ENCODE measurements around the gene WNK3. TPM values are rescaled to one million over a fixed set of nuclear protein-coding genes. Genes with fewer than 3 reads are reported as not detected.
"Not testable (repeated sequence)": the region's sequence is repeated elsewhere in the genome, so short reads cannot be mapped to it uniquely, and the experiment has no call there.

WNK3 gene
- total RNA-seq (ENCODE audit: unreplicated experiment): 12.5 TPM
- long read RNA-seq: 0 reads

- Mint-ChIP-seq H3K27me3 (ENCODE audit: unreplicated experiment) (peaks cover 8% of the 10 kb centered on the region), H3K36me3 (ENCODE audit: low read depth, unreplicated experiment) (no peaks in the 10 kb centered on the region), H3K4me1 (ENCODE audit: unreplicated experiment) (peaks cover 11% of the 10 kb centered on the region), H3K27ac (ENCODE audit: unreplicated experiment) (peak within 1 kb of the TSS; percentile 99), H3K4me3 (ENCODE audit: unreplicated experiment) (peak within 1 kb of the TSS; percentile 95), H3K9me3 (ENCODE audit: unreplicated experiment) (no peaks in the 10 kb centered on the region)
- no peak for TF ChIP-seq CTCF (IDR thresholded peaks at IDR 0.05; ENCODE audit: unreplicated experiment)
- peak; percentile 67 for DNase-seq (ENCODE audit: low spot score)
Measured at GRCh38 chrX:54357414-54358377, at the start of gene WNK3. TSS of gene WNK3 (minus strand) at chrX:54358046.

- no peaks in the 10 kb centered on the region for H3K36me3 Mint-ChIP-seq (ENCODE audit: low read depth, unreplicated experiment)
- H3K4me3 Mint-ChIP-seq (ENCODE audit: unreplicated experiment): no peak overlapping the region
- no peaks in the 10 kb centered on the region for H3K9me3 Mint-ChIP-seq (ENCODE audit: unreplicated experiment)
- no peak overlapping the region for H3K27ac Mint-ChIP-seq (ENCODE audit: unreplicated experiment)
- H3K4me1 Mint-ChIP-seq (ENCODE audit: unreplicated experiment): peaks cover 4% of the 10 kb centered on the region
- no peaks in the 10 kb centered on the region for H3K27me3 Mint-ChIP-seq (ENCODE audit: unreplicated experiment)
- no peak for TF ChIP-seq CTCF (IDR thresholded peaks at IDR 0.05; ENCODE audit: unreplicated experiment)
- no peak for DNase-seq (ENCODE audit: low spot score)
Measured at GRCh38 chrX:54407266-54407665, 49.4 kb upstream of the WNK3 start.

GRCh38 chrX:54397113-54397512, 39.3 kb upstream of the WNK3 start:
- DNase-seq (ENCODE audit: low spot score): no peak
- TF ChIP-seq CTCF (IDR thresholded peaks at IDR 0.05; ENCODE audit: unreplicated experiment): no peak
- Mint-ChIP-seq H3K27ac (ENCODE audit: unreplicated experiment) (no peak overlapping the region), H3K36me3 (ENCODE audit: low read depth, unreplicated experiment) (no peaks in the 10 kb centered on the region), H3K4me1 (ENCODE audit: unreplicated experiment) (no peaks in the 10 kb centered on the region), H3K4me3 (ENCODE audit: unreplicated experiment) (no peak overlapping the region), H3K27me3 (ENCODE audit: unreplicated experiment) (no peaks in the 10 kb centered on the region), H3K9me3 (ENCODE audit: unreplicated experiment) (no peaks in the 10 kb centered on the region)

- Mint-ChIP-seq H3K4me3 (ENCODE audit: unreplicated experiment) (no peak overlapping the region), H3K36me3 (ENCODE audit: low read depth, unreplicated experiment) (no peaks in the 10 kb centered on the region), H3K9me3 (ENCODE audit: unreplicated experiment) (no peaks in the 10 kb centered on the region), H3K4me1 (ENCODE audit: unreplicated experiment) (no peaks in the 10 kb centered on the region), H3K27ac (ENCODE audit: unreplicated experiment) (no peak overlapping the region), H3K27me3 (ENCODE audit: unreplicated experiment) (peaks cover 2% of the 10 kb centered on the region)
- no peak for TF ChIP-seq CTCF (IDR thresholded peaks at IDR 0.05; ENCODE audit: unreplicated experiment)
- no peak for DNase-seq (ENCODE audit: low spot score)
Measured at GRCh38 chrX:54386314-54386713, 28.5 kb upstream of the WNK3 start.

- H3K36me3 Mint-ChIP-seq (ENCODE audit: low read depth, unreplicated experiment); H3K27me3 Mint-ChIP-seq (ENCODE audit: unreplicated experiment); H3K4me3 Mint-ChIP-seq (ENCODE audit: unreplicated experiment); DNase-seq (ENCODE audit: low spot score); H3K27ac Mint-ChIP-seq (ENCODE audit: unreplicated experiment); H3K9me3 Mint-ChIP-seq (ENCODE audit: unreplicated experiment); H3K4me1 Mint-ChIP-seq (ENCODE audit: unreplicated experiment): not testable (repeated sequence)
Measured at GRCh38 chrX:54384661-54385060, 26.8 kb upstream of the WNK3 start.

Data from endothelial cell (in vitro differentiated cells).